ENCODE data around the gene GPR146.

The GPR146 gene

DNA sequence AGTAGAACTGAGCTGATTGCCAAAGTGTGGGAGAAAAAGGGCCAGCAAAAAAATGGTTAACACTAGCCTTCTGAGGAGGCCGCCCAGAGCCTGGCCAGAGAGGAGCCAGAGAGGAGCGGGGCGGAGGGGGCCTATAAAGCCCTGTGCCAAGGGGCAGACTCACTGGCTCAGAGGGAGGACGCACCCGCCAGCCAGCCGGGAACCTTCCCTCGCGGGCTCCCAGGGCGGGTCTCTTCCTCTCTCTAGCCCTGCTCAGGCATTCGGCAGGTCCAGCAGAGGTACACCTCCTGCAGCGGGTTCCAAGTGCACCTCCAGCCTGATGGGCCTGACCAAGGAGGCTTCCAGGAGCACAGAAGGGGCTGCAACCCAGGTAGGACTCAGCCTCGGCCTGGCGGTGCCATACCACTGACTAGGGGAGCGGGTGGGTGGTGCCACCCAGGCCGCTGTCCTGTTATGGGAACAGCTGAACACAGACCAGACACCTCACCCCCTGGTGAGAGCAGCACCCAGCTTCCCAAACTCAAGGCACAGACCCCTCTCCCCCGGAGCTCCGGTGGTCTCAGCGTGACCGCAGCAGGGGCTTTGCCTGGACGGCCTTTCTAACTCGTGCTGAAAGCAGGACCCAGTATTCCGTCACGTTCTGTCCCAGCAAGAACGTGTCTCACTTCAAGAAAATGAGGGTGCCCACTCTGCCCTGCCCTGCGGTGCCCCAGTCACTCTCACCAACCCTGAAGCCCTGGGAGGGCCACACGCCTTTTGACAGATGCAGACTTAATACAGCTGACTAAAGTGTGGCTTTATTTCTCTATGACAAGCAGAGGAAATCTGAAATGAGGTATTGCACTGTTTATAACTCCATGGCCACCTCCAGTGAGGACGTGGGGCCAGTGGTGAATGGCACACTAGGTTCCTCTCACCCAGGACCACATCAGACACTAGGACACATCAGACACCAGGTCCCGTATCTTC, 43.9 kb downstream of the GPR146 start, which contains the start of gene GPER1:
Gene GPER1, plus strand, starts transcription at position 162 of the 969 bp plus-strand sequence. CDS start 3,616 bp downstream, outside the sequence.
- H3K27ac ChIP-seq (ENCODE audit: low read length), result no peak within 1 kb of the TSS
- no peaks in the 10 kb centered on the region for H3K9me3 ChIP-seq (ENCODE audit: control insufficient read depth in 1 of 2, low read length in 2 of 2)
- H3K27me3 ChIP-seq (ENCODE audit: low read depth, low read length), result no peaks in the 10 kb centered on the region
- peaks cover 9 to 23% of the 10 kb centered on the region in 2 donors for H3K4me1 ChIP-seq (ENCODE audit: control insufficient read depth in 1 of 2, insufficient read depth in 2 of 2, low read length in 2 of 2)
- H3K4me3 ChIP-seq (ENCODE audit: low read depth in 1 of 2, low read length in 2 of 2), result peak within 1 kb of the TSS; percentile 61
- H3K36me3 ChIP-seq (ENCODE audit: control insufficient read depth in 1 of 2, insufficient read depth in 2 of 2, low read length in 2 of 2), result peaks cover 5 to 17% of the 10 kb centered on the region in 2 donors

DNA sequence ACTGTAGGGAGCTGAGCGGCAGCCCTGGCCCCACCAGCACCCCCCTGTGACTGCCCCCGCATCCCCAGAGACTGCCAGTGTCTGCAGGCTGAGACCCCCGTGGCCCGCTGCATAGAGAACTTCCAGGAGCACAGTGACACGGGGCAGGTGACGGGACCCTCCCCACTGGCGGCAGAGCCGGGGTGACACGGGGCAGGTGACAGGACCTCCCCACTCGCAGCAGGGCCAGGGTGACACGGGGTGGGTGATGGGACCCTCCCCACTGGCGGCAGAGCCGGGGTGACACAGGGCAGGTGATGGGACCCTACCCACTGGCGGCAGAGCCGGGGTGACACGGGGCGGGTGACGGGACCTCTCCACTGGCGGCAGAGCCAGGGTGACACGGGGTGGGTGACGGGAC, 45.9 kb downstream of the GPR146 start:
- no peak overlapping the region for H3K27ac ChIP-seq (ENCODE audit: low read length)
- peaks cover 5 to 17% of the 10 kb centered on the region in 2 donors for H3K36me3 ChIP-seq (ENCODE audit: control insufficient read depth in 1 of 2, insufficient read depth in 2 of 2, low read length in 2 of 2)
- H3K9me3 ChIP-seq (ENCODE audit: control insufficient read depth in 1 of 2, low read length in 2 of 2), result no peaks in the 10 kb centered on the region
- H3K4me1 ChIP-seq (ENCODE audit: control insufficient read depth in 1 of 2, insufficient read depth in 2 of 2, low read length in 2 of 2), result peaks cover 9 to 23% of the 10 kb centered on the region in 2 donors
- H3K27me3 ChIP-seq (ENCODE audit: low read depth, low read length), result no peaks in the 10 kb centered on the region
- H3K4me3 ChIP-seq (ENCODE audit: low read depth in 1 of 2, low read length in 2 of 2), result no peak overlapping the region

DNA sequence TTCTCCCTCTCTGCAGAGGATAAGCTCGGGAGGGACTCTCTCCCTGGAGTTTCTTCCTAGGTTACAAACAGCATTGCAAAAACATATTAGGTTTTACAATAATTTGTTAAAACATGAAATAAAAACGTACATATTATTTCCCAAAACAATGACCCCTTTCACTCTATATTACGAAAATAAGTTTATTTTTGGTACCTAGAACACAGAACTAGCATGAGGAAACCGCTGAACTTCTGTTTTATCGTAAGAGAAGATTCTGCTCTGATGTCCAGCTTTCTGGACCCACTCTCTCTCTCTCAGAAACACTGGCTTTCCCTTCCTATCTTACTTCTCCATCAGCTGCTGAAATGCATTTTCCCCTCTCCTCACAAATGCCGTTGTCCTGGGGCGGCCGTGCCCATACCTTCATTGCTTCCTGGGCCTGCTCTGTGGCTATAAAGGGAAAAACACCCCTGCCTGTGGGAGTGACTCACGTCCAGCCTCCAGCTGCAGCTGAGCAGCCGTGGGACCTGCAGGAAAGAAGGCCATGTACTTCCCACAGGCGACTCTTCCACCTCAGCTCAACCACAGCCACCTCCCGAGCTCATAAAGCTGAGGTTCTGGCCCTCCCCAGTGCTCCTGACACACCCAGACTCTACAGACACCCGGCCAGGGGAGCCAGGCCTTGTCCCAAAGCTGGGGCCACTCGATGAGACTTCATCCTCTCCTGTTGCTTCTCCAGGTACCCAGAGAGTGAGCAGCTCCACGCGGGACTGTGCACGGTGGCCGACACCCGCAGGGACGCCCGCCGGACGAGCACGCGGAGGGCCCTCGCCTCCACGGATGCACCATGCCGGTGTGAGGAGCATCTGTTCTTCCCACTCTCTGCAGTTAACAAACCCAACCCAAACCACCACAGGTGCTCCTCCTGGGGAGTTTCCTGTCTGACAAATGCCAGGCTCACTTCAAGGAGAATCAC, 46.6 kb downstream of the GPR146 start:
- Histone ChIP-seq H3K4me3 (ENCODE audit: low read depth in 1 of 2, low read length in 2 of 2) (no peak overlapping the region), H3K27me3 (ENCODE audit: low read depth, low read length) (no peaks in the 10 kb centered on the region), H3K9me3 (ENCODE audit: control insufficient read depth in 1 of 2, low read length in 2 of 2) (no peaks in the 10 kb centered on the region), H3K27ac (ENCODE audit: low read length) (no peak overlapping the region), H3K4me1 (ENCODE audit: control insufficient read depth in 1 of 2, insufficient read depth in 2 of 2, low read length in 2 of 2) (peaks cover 9 to 23% of the 10 kb centered on the region in 2 donors), H3K36me3 (ENCODE audit: control insufficient read depth in 1 of 2, insufficient read depth in 2 of 2, low read length in 2 of 2) (peaks cover 5 to 17% of the 10 kb centered on the region in 2 donors)

DNA sequence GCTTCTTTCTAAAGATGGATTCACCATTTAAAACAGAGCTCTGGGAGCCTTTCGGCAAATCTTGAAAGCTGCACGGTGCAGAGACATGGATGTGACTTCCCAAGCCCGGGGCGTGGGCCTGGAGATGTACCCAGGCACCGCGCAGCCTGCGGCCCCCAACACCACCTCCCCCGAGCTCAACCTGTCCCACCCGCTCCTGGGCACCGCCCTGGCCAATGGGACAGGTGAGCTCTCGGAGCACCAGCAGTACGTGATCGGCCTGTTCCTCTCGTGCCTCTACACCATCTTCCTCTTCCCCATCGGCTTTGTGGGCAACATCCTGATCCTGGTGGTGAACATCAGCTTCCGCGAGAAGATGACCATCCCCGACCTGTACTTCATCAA, 47.3 kb downstream of the GPR146 start:
- H3K9me3 ChIP-seq (ENCODE audit: control insufficient read depth in 1 of 2, low read length in 2 of 2), result no peaks in the 10 kb centered on the region
- H3K27me3 ChIP-seq (ENCODE audit: low read depth, low read length), result no peaks in the 10 kb centered on the region
- no peak overlapping the region for H3K4me3 ChIP-seq (ENCODE audit: low read depth in 1 of 2, low read length in 2 of 2)
- peaks cover 5 to 17% of the 10 kb centered on the region in 2 donors for H3K36me3 ChIP-seq (ENCODE audit: control insufficient read depth in 1 of 2, insufficient read depth in 2 of 2, low read length in 2 of 2)
- peaks cover 9 to 17% of the 10 kb centered on the region in 2 donors for H3K4me1 ChIP-seq (ENCODE audit: control insufficient read depth in 1 of 2, insufficient read depth in 2 of 2, low read length in 2 of 2)
- no peak overlapping the region for H3K27ac ChIP-seq (ENCODE audit: low read length)

DNA sequence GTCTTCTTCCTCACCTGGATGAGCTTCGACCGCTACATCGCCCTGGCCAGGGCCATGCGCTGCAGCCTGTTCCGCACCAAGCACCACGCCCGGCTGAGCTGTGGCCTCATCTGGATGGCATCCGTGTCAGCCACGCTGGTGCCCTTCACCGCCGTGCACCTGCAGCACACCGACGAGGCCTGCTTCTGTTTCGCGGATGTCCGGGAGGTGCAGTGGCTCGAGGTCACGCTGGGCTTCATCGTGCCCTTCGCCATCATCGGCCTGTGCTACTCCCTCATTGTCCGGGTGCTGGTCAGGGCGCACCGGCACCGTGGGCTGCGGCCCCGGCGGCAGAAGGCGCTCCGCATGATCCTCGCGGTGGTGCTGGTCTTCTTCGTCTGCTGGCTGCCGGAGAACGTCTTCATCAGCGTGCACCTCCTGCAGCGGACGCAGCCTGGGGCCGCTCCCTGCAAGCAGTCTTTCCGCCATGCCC, 47.9 kb downstream of the GPR146 start:
- Histone ChIP-seq H3K36me3 (ENCODE audit: control insufficient read depth in 1 of 2, insufficient read depth in 2 of 2, low read length in 2 of 2) (peaks cover 5 to 17% of the 10 kb centered on the region in 2 donors), H3K4me1 (ENCODE audit: control insufficient read depth in 1 of 2, insufficient read depth in 2 of 2, low read length in 2 of 2) (peaks cover 6 to 13% of the 10 kb centered on the region in 2 donors), H3K27me3 (ENCODE audit: low read depth, low read length) (no peaks in the 10 kb centered on the region), H3K27ac (ENCODE audit: low read length) (no peak overlapping the region), H3K4me3 (ENCODE audit: low read depth in 1 of 2, low read length in 2 of 2) (no peak overlapping the region), H3K9me3 (ENCODE audit: control insufficient read depth in 1 of 2, low read length in 2 of 2) (no peaks in the 10 kb centered on the region)

DNA sequence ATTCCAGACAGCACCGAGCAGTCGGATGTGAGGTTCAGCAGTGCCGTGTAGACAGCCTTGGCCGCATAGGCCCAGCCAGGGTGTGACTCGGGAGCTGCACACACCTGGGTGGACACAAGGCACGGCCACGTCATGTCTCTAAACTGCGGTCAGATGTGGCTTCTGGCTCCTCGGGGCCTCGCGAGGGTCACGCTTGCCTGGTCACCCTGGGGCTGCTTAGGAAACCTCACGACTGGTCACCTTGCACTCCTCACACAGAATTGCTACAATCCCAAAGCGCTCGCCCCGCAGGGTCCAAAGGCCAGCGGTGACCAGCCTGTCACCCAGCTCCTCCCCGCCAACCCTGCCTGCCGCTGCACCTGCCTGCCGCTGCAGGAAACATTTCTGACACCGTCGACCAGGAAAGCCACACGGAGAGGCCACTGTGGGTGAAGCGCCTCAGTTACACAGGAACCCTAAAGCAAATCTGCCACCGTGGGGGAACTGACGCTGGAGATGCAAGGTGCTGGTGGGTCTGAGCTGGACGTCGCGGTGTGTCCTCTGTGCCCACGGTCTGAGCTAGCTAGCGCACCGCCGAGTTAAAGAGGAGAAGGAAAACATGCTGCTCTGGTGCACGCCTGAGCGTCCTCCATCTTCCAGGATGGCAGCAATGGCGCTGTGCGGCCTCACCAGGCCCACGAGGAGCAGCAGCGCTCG, 48.6 kb downstream of the GPR146 start:
- peaks cover 0 to 6% of the 10 kb centered on the region in 2 donors for H3K4me1 ChIP-seq (ENCODE audit: control insufficient read depth in 1 of 2, insufficient read depth in 2 of 2, low read length in 2 of 2)
- peaks cover 5 to 17% of the 10 kb centered on the region in 2 donors for H3K36me3 ChIP-seq (ENCODE audit: control insufficient read depth in 1 of 2, insufficient read depth in 2 of 2, low read length in 2 of 2)
- no peaks in the 10 kb centered on the region for H3K9me3 ChIP-seq (ENCODE audit: control insufficient read depth in 1 of 2, low read length in 2 of 2)
- H3K27me3 ChIP-seq (ENCODE audit: low read depth, low read length), result no peaks in the 10 kb centered on the region
- no peak overlapping the region for H3K27ac ChIP-seq (ENCODE audit: low read length)
- no peak overlapping the region for H3K4me3 ChIP-seq (ENCODE audit: low read depth in 1 of 2, low read length in 2 of 2)

DNA sequence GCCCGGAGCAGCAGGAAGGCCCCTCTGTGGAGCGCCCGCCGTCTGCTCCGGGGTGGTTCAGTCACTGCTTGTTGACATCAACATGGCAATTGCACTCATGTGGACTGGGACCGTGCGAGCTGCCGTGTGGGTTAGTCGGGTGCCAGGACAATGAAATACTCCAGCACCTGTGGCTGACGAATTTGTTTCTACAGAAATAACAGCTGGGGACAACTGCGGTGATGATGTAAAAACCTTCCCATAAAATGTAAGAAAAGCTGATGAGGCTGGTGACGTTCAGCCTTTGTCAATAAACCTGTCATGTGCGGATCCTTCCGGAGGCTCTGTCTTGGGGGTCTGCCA, 49.1 kb downstream of the GPR146 start:
- Histone ChIP-seq H3K4me1 (ENCODE audit: control insufficient read depth in 1 of 2, insufficient read depth in 2 of 2, low read length in 2 of 2) (peaks cover 0 to under 1% of the 10 kb centered on the region in 2 donors), H3K36me3 (ENCODE audit: control insufficient read depth in 1 of 2, insufficient read depth in 2 of 2, low read length in 2 of 2) (peaks cover 5 to 17% of the 10 kb centered on the region in 2 donors), H3K9me3 (ENCODE audit: control insufficient read depth in 1 of 2, low read length in 2 of 2) (no peaks in the 10 kb centered on the region), H3K4me3 (ENCODE audit: low read depth in 1 of 2, low read length in 2 of 2) (no peak overlapping the region), H3K27ac (ENCODE audit: low read length) (no peak overlapping the region), H3K27me3 (ENCODE audit: low read depth, low read length) (no peaks in the 10 kb centered on the region)

DNA sequence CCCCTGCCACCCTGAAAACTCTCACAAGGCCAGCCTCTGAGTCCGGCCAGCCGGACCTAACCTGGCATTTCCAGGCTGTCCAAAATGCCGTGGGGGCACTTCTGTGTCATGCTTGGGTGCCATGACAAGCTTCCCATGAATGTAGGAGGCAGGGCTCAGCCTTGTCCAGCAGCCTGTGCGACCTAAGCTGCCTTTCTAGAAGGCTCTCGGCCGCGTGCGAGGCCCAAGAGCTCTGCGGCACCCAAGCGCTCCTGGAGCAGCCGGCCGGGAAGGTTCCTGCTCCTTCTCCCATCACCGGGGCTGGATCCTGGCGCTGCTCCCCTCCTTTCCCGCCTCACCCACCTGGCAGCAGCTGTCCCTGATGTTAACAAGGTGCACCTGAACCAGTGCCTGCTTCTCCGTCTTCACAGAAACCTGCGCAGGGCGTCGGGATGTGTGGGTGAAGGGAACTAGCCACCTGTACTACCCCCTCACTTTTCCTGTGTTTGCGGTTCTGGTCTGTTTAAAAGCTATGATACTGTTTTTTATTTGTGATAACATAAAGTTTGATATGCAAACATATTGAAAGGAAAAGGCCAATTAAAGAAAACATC, 49.7 kb downstream of the GPR146 start:
- H3K9me3 ChIP-seq (ENCODE audit: control insufficient read depth in 1 of 2, low read length in 2 of 2), result no peaks in the 10 kb centered on the region
- H3K4me1 ChIP-seq (ENCODE audit: control insufficient read depth in 1 of 2, insufficient read depth in 2 of 2, low read length in 2 of 2), result no peaks in the 10 kb centered on the region
- no peak overlapping the region for H3K4me3 ChIP-seq (ENCODE audit: low read depth in 1 of 2, low read length in 2 of 2)
- H3K27ac ChIP-seq (ENCODE audit: low read length), result no peak overlapping the region
- H3K36me3 ChIP-seq (ENCODE audit: control insufficient read depth in 1 of 2, insufficient read depth in 2 of 2, low read length in 2 of 2), result peaks cover 5 to 17% of the 10 kb centered on the region in 2 donors
- H3K27me3 ChIP-seq (ENCODE audit: low read depth, low read length), result no peaks in the 10 kb centered on the region

DNA sequence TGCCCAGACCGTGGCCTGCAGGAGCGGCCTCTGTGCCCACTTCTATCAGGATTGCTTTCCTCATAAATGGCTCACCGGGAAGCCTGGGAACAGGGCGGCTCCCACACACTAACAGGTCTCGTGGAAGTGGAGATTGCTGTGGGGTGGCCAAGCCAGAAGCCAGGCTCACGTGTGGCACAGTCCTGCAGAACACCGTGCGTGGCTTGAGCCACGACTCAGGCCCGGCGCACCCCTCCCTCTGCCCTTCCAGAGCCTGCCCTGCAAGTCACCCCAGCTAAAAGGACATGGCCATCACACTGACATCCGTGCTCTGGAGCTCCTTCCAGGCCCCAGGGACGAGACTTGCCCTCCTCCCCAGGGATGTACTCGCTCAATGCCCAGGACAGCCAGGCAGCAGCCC, 50.5 kb downstream of the GPR146 start:
- Histone ChIP-seq H3K27ac (ENCODE audit: low read length) (no peak overlapping the region), H3K27me3 (ENCODE audit: low read depth, low read length) (no peaks in the 10 kb centered on the region), H3K9me3 (ENCODE audit: control insufficient read depth in 1 of 2, low read length in 2 of 2) (no peaks in the 10 kb centered on the region), H3K4me3 (ENCODE audit: low read depth in 1 of 2, low read length in 2 of 2) (no peak overlapping the region), H3K4me1 (ENCODE audit: control insufficient read depth in 1 of 2, insufficient read depth in 2 of 2, low read length in 2 of 2) (no peaks in the 10 kb centered on the region), H3K36me3 (ENCODE audit: control insufficient read depth in 1 of 2, insufficient read depth in 2 of 2, low read length in 2 of 2) (peaks cover 5 to 20% of the 10 kb centered on the region in 2 donors)

DNA sequence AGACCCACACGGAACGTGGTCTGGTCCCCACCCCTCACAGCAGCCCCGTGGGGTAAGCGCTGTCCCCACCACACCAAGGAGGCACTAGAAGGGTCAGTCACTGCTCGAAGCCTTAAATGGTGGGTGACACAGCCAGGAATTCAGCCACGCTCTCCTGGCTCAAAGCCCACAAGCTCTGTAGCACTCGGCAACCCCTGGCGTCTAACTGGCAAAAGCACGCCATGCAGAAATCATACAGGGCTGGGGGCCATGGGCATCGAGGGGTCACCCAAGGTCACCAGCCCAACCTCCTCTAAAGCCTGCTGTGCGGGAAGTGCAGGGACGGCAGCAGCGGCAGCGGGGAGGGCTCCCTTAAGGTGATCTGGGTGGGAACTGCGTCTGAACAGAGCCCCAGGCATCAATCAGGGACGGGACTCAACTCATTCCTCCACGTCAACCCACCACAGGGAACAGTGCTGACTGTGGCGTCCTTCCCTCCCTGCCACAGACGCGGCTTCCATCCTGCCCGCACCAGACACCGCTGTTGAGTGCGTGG, 51.3 kb downstream of the GPR146 start:
- H3K27ac ChIP-seq (ENCODE audit: low read length), result no peak overlapping the region
- H3K27me3 ChIP-seq (ENCODE audit: low read depth, low read length), result no peaks in the 10 kb centered on the region
- no peaks in the 10 kb centered on the region for H3K4me1 ChIP-seq (ENCODE audit: control insufficient read depth in 1 of 2, insufficient read depth in 2 of 2, low read length in 2 of 2)
- H3K36me3 ChIP-seq (ENCODE audit: control insufficient read depth in 1 of 2, insufficient read depth in 2 of 2, low read length in 2 of 2), result peaks cover 5 to 22% of the 10 kb centered on the region in 2 donors
- H3K4me3 ChIP-seq (ENCODE audit: low read depth in 1 of 2, low read length in 2 of 2), result peak overlapping the region in 1 of 2 donors; percentile 4
- no peaks in the 10 kb centered on the region for H3K9me3 ChIP-seq (ENCODE audit: control insufficient read depth in 1 of 2, low read length in 2 of 2)

Data from muscle layer of duodenum (tissue), 2 donors.